Activated CD4-positive, alpha-beta T cell treated with anti-CD3 and anti-CD28 coated beads for 36 hours (primary cell): ENCODE results near the gene ZNF827. TPM values are rescaled to one million over a fixed set of nuclear protein-coding genes. Genes with fewer than 3 reads are reported as not detected.

Experiments used
- ATAC-seq: fragments of 200-7000 bp; cut with Tn5 transposase; one replicate; pipeline ENCODE4 v1.10.0; 2021; ENCODE audit warnings: mild to moderate bottlenecking, moderate library complexity
- CTCF ChIA-PET: fragments of 350-600 bp; sonication (Branson Sonifier 250); formaldehyde crosslinking; loops from one replicate; lab custom pipeline; 2021; ENCODE audit warnings: antibody characterized with exemption; lab: Charles Lee
- POLR2A ChIA-PET: fragments of 350-600 bp; sonication (Branson Sonifier 250); formaldehyde crosslinking; loops from one replicate; lab custom pipeline; 2021; ENCODE audit warnings: antibody characterized with exemption, inconsistent platforms; lab: Charles Lee
- DNase-seq: peaks from one replicate; pipeline ENCODE4 v3.0.0-alpha.2; 2020
- H3K27ac Mint-ChIP-seq: one replicate; pipeline ENCODE4 v1.8.0; 2021; ENCODE audit warnings: mixed read lengths
- H3K27me3 Mint-ChIP-seq: one replicate; pipeline ENCODE4 v1.8.0; 2021; ENCODE audit warnings: mixed read lengths
- H3K36me3 Mint-ChIP-seq: one replicate; pipeline ENCODE4 v1.8.0; 2021; ENCODE audit warnings: low read depth, mixed read lengths
- H3K4me1 Mint-ChIP-seq: one replicate; pipeline ENCODE4 v1.8.0; 2021; ENCODE audit warnings: mixed read lengths
- H3K4me3 Mint-ChIP-seq: one replicate; pipeline ENCODE4 v1.8.0; 2021; ENCODE audit warnings: mild to moderate bottlenecking, moderate library complexity, mixed read lengths
- H3K9me3 Mint-ChIP-seq: one replicate; pipeline ENCODE4 v1.8.0; 2021; ENCODE audit warnings: low read depth, mixed read lengths
- intact Hi-C, 2 experiments: fragments of 100-400 bp; cut with DNase I in 1 of 2; cut with micrococcal nuclease in 1 of 2; formaldehyde crosslinking; loops; one replicate each; pipeline versions ENCODE4 v1.14.2 to v1.15.1; 2022 to 2024; cut with DNase I, micrococcal nuclease
- total RNA-seq, 2 experiments: library from RNA; stranded (reverse); gene quantifications; one replicate each; pipeline ENCODE4 v1.2.3, GENCODE V29; 2021

ZNF827 gene, protein sequence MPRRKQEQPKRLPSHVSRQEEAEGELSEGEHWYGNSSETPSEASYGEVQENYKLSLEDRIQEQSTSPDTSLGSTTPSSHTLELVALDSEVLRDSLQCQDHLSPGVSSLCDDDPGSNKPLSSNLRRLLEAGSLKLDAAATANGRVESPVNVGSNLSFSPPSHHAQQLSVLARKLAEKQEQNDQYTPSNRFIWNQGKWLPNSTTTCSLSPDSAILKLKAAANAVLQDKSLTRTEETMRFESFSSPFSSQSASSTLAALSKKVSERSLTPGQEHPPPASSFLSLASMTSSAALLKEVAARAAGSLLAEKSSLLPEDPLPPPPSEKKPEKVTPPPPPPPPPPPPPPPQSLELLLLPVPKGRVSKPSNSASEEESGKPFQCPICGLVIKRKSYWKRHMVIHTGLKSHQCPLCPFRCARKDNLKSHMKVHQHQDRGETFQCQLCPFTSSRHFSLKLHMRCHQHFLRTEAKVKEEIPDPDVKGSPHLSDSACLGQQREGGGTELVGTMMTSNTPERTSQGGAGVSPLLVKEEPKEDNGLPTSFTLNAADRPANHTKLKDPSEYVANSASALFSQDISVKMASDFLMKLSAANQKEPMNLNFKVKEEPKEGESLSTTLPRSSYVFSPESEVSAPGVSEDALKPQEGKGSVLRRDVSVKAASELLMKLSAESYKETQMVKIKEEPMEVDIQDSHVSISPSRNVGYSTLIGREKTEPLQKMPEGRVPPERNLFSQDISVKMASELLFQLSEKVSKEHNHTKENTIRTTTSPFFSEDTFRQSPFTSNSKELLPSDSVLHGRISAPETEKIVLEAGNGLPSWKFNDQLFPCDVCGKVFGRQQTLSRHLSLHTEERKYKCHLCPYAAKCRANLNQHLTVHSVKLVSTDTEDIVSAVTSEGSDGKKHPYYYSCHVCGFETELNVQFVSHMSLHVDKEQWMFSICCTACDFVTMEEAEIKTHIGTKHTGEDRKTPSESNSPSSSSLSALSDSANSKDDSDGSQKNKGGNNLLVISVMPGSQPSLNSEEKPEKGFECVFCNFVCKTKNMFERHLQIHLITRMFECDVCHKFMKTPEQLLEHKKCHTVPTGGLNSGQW
- 10 to 100 TPM; 21.2 to 26.6 TPM for total RNA-seq

GRCh38 chr4:145938618-145939440 is at the start of gene ZNF827:
TSS of gene ZNF827 (minus strand) at chr4:145938823. CDS start at chr4:145938407, 416 bp downstream.
- ChIA-PET POLR2A (interaction anchor here (0.6 to 0.7 kb wide), 2 partner anchors 309 to 355 kb away, joined by 4 to 7 read pairs; no protein-coding TSS in a partner anchor), CTCF (no interaction called here)
- peak; percentile 82 for DNase-seq
- peaks cover 7% of the 10 kb centered on the region for H3K36me3 Mint-ChIP-seq
- H3K4me3 Mint-ChIP-seq: peak within 1 kb of the TSS; percentile 97
- peaks cover 37% of the 10 kb centered on the region for H3K4me1 Mint-ChIP-seq
- peak within 1 kb of the TSS; percentile 99 for H3K27ac Mint-ChIP-seq
- intact Hi-C loops: loop anchor here (1.0 to 10.0 kb wide), 12 partner anchors 112 to 759 kb away; partner anchors contain the start of genes LSM6 (in 2 of the 2), OTUD4 (in 2 of the 2), MMAA (in 1 of the 2) and SLC10A7 (in 1 of the 2)
- H3K9me3 Mint-ChIP-seq: no peaks in the 10 kb centered on the region
- peak; percentile 54 for ATAC-seq
- no peaks in the 10 kb centered on the region for H3K27me3 Mint-ChIP-seq

DNA sequence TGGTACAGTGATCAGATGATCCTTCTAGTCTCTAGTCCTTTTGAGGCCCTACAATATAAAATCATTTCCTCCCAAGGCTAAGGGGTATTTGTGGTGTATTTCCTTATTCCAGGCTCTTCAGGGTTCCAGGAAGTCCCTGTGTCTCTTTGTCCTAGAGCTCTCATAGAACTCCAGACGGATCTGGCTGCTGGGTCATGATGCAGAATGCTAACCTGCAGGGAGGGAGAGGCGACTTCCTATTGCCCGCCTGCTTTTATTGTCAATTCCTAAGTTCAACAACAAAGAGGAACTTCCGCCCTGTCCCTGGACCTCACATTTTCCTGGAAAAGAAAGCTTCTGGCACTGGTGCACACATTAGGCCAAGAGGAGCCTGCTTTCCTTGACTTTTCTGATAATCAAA is 45.9 kb upstream of the ZNF827 start:
- ATAC-seq (no peak), DNase-seq (no peak)
- POLR2A ChIA-PET: no interaction called here
- H3K27ac Mint-ChIP-seq: no peak overlapping the region
- CTCF ChIA-PET: no interaction called here
- no peaks in the 10 kb centered on the region for H3K4me1 Mint-ChIP-seq
- intact Hi-C loops: no loop called here
- no peaks in the 10 kb centered on the region for H3K36me3 Mint-ChIP-seq
- H3K9me3 Mint-ChIP-seq: no peaks in the 10 kb centered on the region
- H3K4me3 Mint-ChIP-seq: no peak overlapping the region
- peaks cover 4% of the 10 kb centered on the region for H3K27me3 Mint-ChIP-seq

GRCh38 chr4:145982791-145983190 is 44.2 kb upstream of the ZNF827 start:
- H3K36me3 Mint-ChIP-seq: no peaks in the 10 kb centered on the region
- H3K4me1 Mint-ChIP-seq: no peaks in the 10 kb centered on the region
- no peak for DNase-seq
- intact Hi-C loops: no loop called here
- ChIA-PET POLR2A (interaction anchor here (0.6 kb wide), 1 partner anchor 186 kb away, joined by 3 read pairs; no protein-coding TSS in a partner anchor), CTCF (interaction anchor here (0.7 kb wide), 1 partner anchor 14 kb away, joined by 3 read pairs; no protein-coding TSS in a partner anchor)
- no peak overlapping the region for H3K27ac Mint-ChIP-seq
- H3K9me3 Mint-ChIP-seq: no peaks in the 10 kb centered on the region
- peaks cover 4% of the 10 kb centered on the region for H3K27me3 Mint-ChIP-seq
- ATAC-seq: no peak
- no peak overlapping the region for H3K4me3 Mint-ChIP-seq

DNA sequence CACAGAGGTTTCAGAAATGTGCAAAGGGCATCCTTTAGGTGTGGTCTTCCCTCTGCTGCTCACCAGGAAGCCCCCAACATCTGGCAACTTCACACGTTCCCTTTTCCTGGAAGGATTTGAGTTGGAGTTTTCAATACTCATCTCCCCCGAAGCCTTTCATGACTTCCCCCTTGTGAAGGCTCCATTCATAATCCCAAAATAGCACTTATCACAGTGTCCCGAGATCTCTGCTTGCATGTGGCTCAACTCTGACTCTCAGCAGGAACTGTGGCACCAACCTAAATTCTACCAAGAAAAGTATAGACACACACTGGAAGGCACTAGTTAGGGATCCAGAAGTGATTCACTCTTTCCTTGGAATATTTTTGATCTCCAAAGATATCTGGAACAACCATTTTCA is 40.5 kb upstream of the ZNF827 start:
- Mint-ChIP-seq H3K36me3 (no peaks in the 10 kb centered on the region), H3K4me1 (no peaks in the 10 kb centered on the region), H3K4me3 (no peak overlapping the region), H3K9me3 (no peaks in the 10 kb centered on the region), H3K27me3 (peaks cover 4% of the 10 kb centered on the region), H3K27ac (no peak overlapping the region)
- DNase-seq: no peak
- POLR2A ChIA-PET: no interaction called here
- intact Hi-C loops: no loop called here
- ATAC-seq: no peak
- CTCF ChIA-PET: no interaction called here

GRCh38 chr4:145976680-145977079 is 38.1 kb upstream of the ZNF827 start:
- intact Hi-C loops: no loop called here
- ChIA-PET POLR2A (no interaction called here), CTCF (interaction anchor here (0.7 kb wide), 1 partner anchor 1856 kb away, joined by 4 read pairs; no protein-coding TSS in a partner anchor)
- Mint-ChIP-seq H3K4me1 (no peaks in the 10 kb centered on the region), H3K36me3 (no peaks in the 10 kb centered on the region), H3K27me3 (peaks cover 2% of the 10 kb centered on the region), H3K9me3 (no peaks in the 10 kb centered on the region), H3K4me3 (no peak overlapping the region), H3K27ac (no peak overlapping the region)
- no peak for ATAC-seq
- no peak for DNase-seq

GRCh38 chr4:145960012-145960411 is 21.4 kb upstream of the ZNF827 start:
- no peak for ATAC-seq
- H3K27me3 Mint-ChIP-seq: peaks cover 9% of the 10 kb centered on the region
- no peak for DNase-seq
- H3K36me3 Mint-ChIP-seq: no peaks in the 10 kb centered on the region
- H3K4me3 Mint-ChIP-seq: no peak overlapping the region
- POLR2A ChIA-PET: no interaction called here
- H3K9me3 Mint-ChIP-seq: peaks cover 5% of the 10 kb centered on the region
- peaks cover 2% of the 10 kb centered on the region for H3K4me1 Mint-ChIP-seq
- intact Hi-C loops: no loop called here
- H3K27ac Mint-ChIP-seq: no peak overlapping the region
- CTCF ChIA-PET: no interaction called here

- intact Hi-C loops: loop anchor here in 1 of 2 experiments (5.0 kb wide), 1 partner anchor 960 kb away; no protein-coding TSS in a partner anchor
- no peak for ATAC-seq
- CTCF ChIA-PET: interaction anchor here (0.8 to 1.6 kb wide), 2 partner anchors 18 to 70 kb away, joined by 3 to 4 read pairs; no protein-coding TSS in a partner anchor
These were observed 18.7 kb upstream of the ZNF827 start for GRCh38 chr4:145957302-145957701.

GRCh38 chr4:145956288-145956890 is 17.8 kb upstream of the ZNF827 start:
- H3K27me3 Mint-ChIP-seq: peaks cover 7% of the 10 kb centered on the region
- intact Hi-C loops: loop anchor here in 1 of 2 experiments (5.0 kb wide), 1 partner anchor 961 kb away; no protein-coding TSS in a partner anchor

More at GRCh38 chr4:145957302-145957701, 18.7 kb upstream of the ZNF827 start:
- no peaks in the 10 kb centered on the region for H3K36me3 Mint-ChIP-seq
- no peak overlapping the region for H3K27ac Mint-ChIP-seq
- H3K4me1 Mint-ChIP-seq: peaks cover 2% of the 10 kb centered on the region
- H3K27me3 Mint-ChIP-seq: peaks cover 7% of the 10 kb centered on the region
- POLR2A ChIA-PET: no interaction called here
- H3K4me3 Mint-ChIP-seq: no peak overlapping the region
- no peaks in the 10 kb centered on the region for H3K9me3 Mint-ChIP-seq
- no peak for DNase-seq

DNA sequence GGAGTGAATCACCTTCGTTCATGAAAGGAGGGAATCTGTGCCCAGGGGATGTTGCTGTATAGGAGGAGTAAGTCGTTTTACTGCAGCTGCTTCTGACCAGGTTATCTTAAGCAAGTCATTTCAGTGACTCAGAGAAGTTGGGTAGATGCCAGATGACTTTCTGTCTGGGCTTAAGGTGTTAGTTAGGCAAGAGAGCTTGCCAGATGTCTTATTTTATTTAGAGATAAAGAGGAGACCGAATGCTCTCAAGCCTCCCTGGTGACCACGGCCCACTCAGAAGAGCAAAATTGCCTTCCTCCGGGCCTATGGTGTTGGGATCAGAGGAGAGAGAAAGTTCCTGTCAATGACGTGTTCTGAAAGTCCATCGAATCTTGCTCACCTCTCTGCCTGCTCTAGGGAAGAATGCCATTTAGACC is 16.3 kb upstream of the ZNF827 start:
- no peak overlapping the region for H3K4me3 Mint-ChIP-seq
- intact Hi-C loops: loop anchor here in 1 of 2 experiments (5.0 kb wide), 1 partner anchor 962 kb away; no protein-coding TSS in a partner anchor
- H3K4me1 Mint-ChIP-seq: peaks cover 2% of the 10 kb centered on the region
- POLR2A ChIA-PET: no interaction called here
- peaks cover 5% of the 10 kb centered on the region for H3K27me3 Mint-ChIP-seq
- no peak for DNase-seq
- H3K36me3 Mint-ChIP-seq: no peaks in the 10 kb centered on the region
- CTCF ChIA-PET: interaction anchor here (1.2 kb wide), 1 partner anchor 13 kb away, joined by 4 read pairs; no protein-coding TSS in a partner anchor
- no peak overlapping the region for H3K27ac Mint-ChIP-seq
- ATAC-seq: no peak
- H3K9me3 Mint-ChIP-seq: no peaks in the 10 kb centered on the region

More at GRCh38 chr4:145956288-145956890, 17.8 kb upstream of the ZNF827 start:
- H3K4me3 Mint-ChIP-seq: no peak overlapping the region
- H3K4me1 Mint-ChIP-seq: peaks cover 2% of the 10 kb centered on the region
- DNase-seq (peak; percentile 53), ATAC-seq (no peak)
- H3K9me3 Mint-ChIP-seq: no peaks in the 10 kb centered on the region
- ChIA-PET POLR2A (no interaction called here), CTCF (interaction anchor here (0.8 to 1.6 kb wide), 4 partner anchors 11 to 24 kb away, joined by 3 to 5 read pairs (median 4); no protein-coding TSS in a partner anchor)
- H3K27ac Mint-ChIP-seq: no peak overlapping the region
- no peaks in the 10 kb centered on the region for H3K36me3 Mint-ChIP-seq

GRCh38 chr4:145951931-145952330 is 13.3 kb upstream of the ZNF827 start:
- peaks cover 14% of the 10 kb centered on the region for H3K27me3 Mint-ChIP-seq
- no peaks in the 10 kb centered on the region for H3K36me3 Mint-ChIP-seq
- POLR2A ChIA-PET: no interaction called here

More at GRCh38 chr4:145951931-145952330, 13.3 kb upstream of the ZNF827 start:
- intact Hi-C loops: no loop called here
- H3K4me3 Mint-ChIP-seq: no peak overlapping the region
- no peak overlapping the region for H3K27ac Mint-ChIP-seq
- DNase-seq: no peak
- CTCF ChIA-PET: interaction anchor here (0.5 to 1.4 kb wide), 5 partner anchors 10 to 271 kb away, joined by 3 to 4 read pairs (median 3); no protein-coding TSS in a partner anchor
- no peak for ATAC-seq
- H3K9me3 Mint-ChIP-seq: no peaks in the 10 kb centered on the region
- peaks cover 2% of the 10 kb centered on the region for H3K4me1 Mint-ChIP-seq
